CD4-positive, CD25-positive, alpha-beta regulatory T cell (primary cell): ENCODE results near the gene TACO1. TPM values are rescaled to one million over a fixed set of nuclear protein-coding genes. Genes with fewer than 3 reads are reported as not detected.

Experiments used
- ATAC-seq, 2 donors: fragments of 150-1000 bp; cut with Tn5 transposase; one replicate each; pipeline ENCODE4 v1.10.0; 2021; ENCODE audit warnings: low read depth in 2 of 2, moderate number of reproducible peaks in 2 of 2, moderate library complexity in 1 of 2
- DNase-seq, 3 donors: peaks; one replicate each; pipeline versions ENCODE4 v3.0.0 to v3.0.0-alpha.2; 2012 to 2022; ENCODE audit warnings: mixed read lengths in 1 of 3
- H3K27ac ChIP-seq: one replicate; pipeline ENCODE4 v1.7.0; 2013; ENCODE audit warnings: mild to moderate bottlenecking, low read length; ENCODE audit not compliant: insufficient read depth, poor library complexity, severe bottlenecking
- H3K27me3 ChIP-seq: one replicate; pipeline ENCODE4 v1.7.0; 2013; ENCODE audit warnings: low read length; ENCODE audit not compliant: control insufficient read depth, insufficient read depth
- H3K36me3 ChIP-seq: one replicate; pipeline ENCODE4 v1.7.0; 2013; ENCODE audit warnings: mild to moderate bottlenecking, low read length, moderate library complexity; ENCODE audit not compliant: control insufficient read depth, insufficient read depth
- H3K4me1 ChIP-seq: 2 replicates; pipeline ENCODE4 v1.7.0; 2013; ENCODE audit warnings: mild to moderate bottlenecking, low read length; ENCODE audit not compliant: insufficient read depth, control insufficient read depth, poor library complexity, severe bottlenecking
- H3K4me3 ChIP-seq: one replicate; pipeline ENCODE4 v1.7.0; 2013; ENCODE audit warnings: low read depth, mild to moderate bottlenecking, low read length, moderate library complexity
- H3K9me3 ChIP-seq, 2 experiments: 1 replicate in 1 of 2; 2 replicates in 1 of 2; pipeline ENCODE4 v1.7.0; 2013; ENCODE audit warnings: low read length in 2 of 2, mild to moderate bottlenecking in 1 of 2, moderate library complexity in 1 of 2; ENCODE audit not compliant: control insufficient read depth in 2 of 2
- H3K27ac Mint-ChIP-seq, 3 donors: one replicate each; pipeline ENCODE4 v1.8.0; 2020 to 2022; ENCODE audit warnings: mild to moderate bottlenecking in 3 of 3, mixed read lengths in 3 of 3, moderate library complexity in 2 of 3
- H3K27me3 Mint-ChIP-seq: one replicate; pipeline ENCODE4 v1.8.0; 2022; ENCODE audit warnings: mild to moderate bottlenecking, mixed read lengths
- H3K36me3 Mint-ChIP-seq: one replicate; pipeline ENCODE4 v1.8.0; 2020; ENCODE audit warnings: mixed read lengths
- H3K4me1 Mint-ChIP-seq, 4 donors: one replicate each; pipeline ENCODE4 v1.8.0; 2020 to 2022; ENCODE audit warnings: mixed read lengths in 4 of 4, mild to moderate bottlenecking in 1 of 4
- H3K4me3 Mint-ChIP-seq, 4 donors: one replicate each; pipeline ENCODE4 v1.8.0; 2020 to 2022; ENCODE audit warnings: mild to moderate bottlenecking in 4 of 4, mixed read lengths in 4 of 4, moderate library complexity in 3 of 4
- H3K9me3 Mint-ChIP-seq, 7 donors: one replicate each; pipeline ENCODE4 v1.8.0; 2020 to 2022; ENCODE audit warnings: mixed read lengths in 7 of 7, mild to moderate bottlenecking in 3 of 7, moderate library complexity in 2 of 7
- polyA plus RNA-seq, 4 donors: library from polyadenylated mRNA; unstranded; fragments of 300-500 nt; fragmentation: Illumina TruSeq; gene quantifications; one replicate each; pipeline ENCODE4 v1.2.3, GENCODE V29; 2021
- total RNA-seq: library from RNA; stranded (reverse); gene quantifications from one replicate; pipeline ENCODE4 v1.2.3, GENCODE V29; 2022

Gene TACO1
- total and polyA plus RNA-seq, 5 donors from 2014 or later, result 9.3 to 27.3 (median 21.5) TPM

GRCh38 chr17:63653050-63653449 lies 52.4 kb downstream of the TACO1 start:
- no peaks in the 10 kb centered on the region for H3K27me3 ChIP-seq
- no peak overlapping the region for H3K4me3 ChIP-seq
- Mint-ChIP-seq H3K9me3 (no peaks in the 10 kb centered on the region), H3K4me3 (no peak overlapping the region), H3K27me3 (no peaks in the 10 kb centered on the region), H3K36me3 (peaks cover 32% of the 10 kb centered on the region), H3K27ac (no peak overlapping the region), H3K4me1 (peaks cover 6 to 18% (median 13%) of the 10 kb centered on the region in 4 donors)
- H3K36me3 ChIP-seq, result peaks cover 48% of the 10 kb centered on the region
- H3K4me1 ChIP-seq, result peaks cover 8% of the 10 kb centered on the region
- no peak overlapping the region for H3K27ac ChIP-seq
- DNase-seq (no peak), ATAC-seq (no peak)
- no peaks in the 10 kb centered on the region for H3K9me3 ChIP-seq

- H3K9me3 Mint-ChIP-seq, result no peaks in the 10 kb centered on the region
- H3K4me1 ChIP-seq, result no peaks in the 10 kb centered on the region
- DNase-seq, result no peak
- no peak overlapping the region for H3K4me3 ChIP-seq
- H3K4me1 Mint-ChIP-seq, result peaks cover 0 to 3% (median 1%) of the 10 kb centered on the region in 4 donors
- H3K27ac ChIP-seq, result no peak overlapping the region
- H3K9me3 ChIP-seq, result no peaks in the 10 kb centered on the region
- peak overlapping the region in 1 of 4 donors; percentile 32 for H3K4me3 Mint-ChIP-seq
- peaks cover 39% of the 10 kb centered on the region for H3K36me3 Mint-ChIP-seq
- H3K27me3 ChIP-seq, result no peaks in the 10 kb centered on the region
- ATAC-seq, result no peak
- H3K36me3 ChIP-seq, result peaks cover 66% of the 10 kb centered on the region
- no peaks in the 10 kb centered on the region for H3K27me3 Mint-ChIP-seq
- no peak overlapping the region for H3K27ac Mint-ChIP-seq
These were observed 57.1 kb downstream of the TACO1 start for GRCh38 chr17:63657786-63658185.

Other genes starting within 250 kb of the TACO1 start
- 6.1 TPM for gene CYB561, start 154.6 kb upstream of the TACO1 start, total RNA-seq
- 1 to 10 TPM in 1 of 4 donors, under 1 TPM in 3; 0.28 to 2.2 (median 0.82) TPM for gene CYB561, start 154.6 kb upstream of the TACO1 start, polyA plus RNA-seq
- gene ACE, start 123.8 kb upstream of the TACO1 start, total RNA-seq, result 4.2 TPM
- gene ACE, start 123.8 kb upstream of the TACO1 start, polyA plus RNA-seq, result under 1 TPM in 1 of 4 donors, not detected in 3; 0.15 TPM
- not detected for gene KCNH6, start 77.5 kb upstream of the TACO1 start, total RNA-seq
- not detected for gene KCNH6, start 77.5 kb upstream of the TACO1 start, polyA plus RNA-seq
- gene DCAF7, start 50.4 kb upstream of the TACO1 start, total RNA-seq, result 41.0 TPM
- gene DCAF7, start 50.4 kb upstream of the TACO1 start, polyA plus RNA-seq, result 10 to 100 TPM; 67.7 to 89.4 (median 68.6) TPM
- gene MAP3K3, start 21.5 kb downstream of the TACO1 start, total RNA-seq, result 72.9 TPM
- gene MAP3K3, start 21.5 kb downstream of the TACO1 start, polyA plus RNA-seq, result 10 to 100 TPM; 24.2 to 30.4 (median 27.6) TPM
- 634 TPM for gene LIMD2, start 99.2 kb downstream of the TACO1 start, total RNA-seq
- gene LIMD2, start 99.2 kb downstream of the TACO1 start, polyA plus RNA-seq, result 100 to 1,000 TPM; 408 to 478 (median 445) TPM
- 47.8 TPM for gene STRADA, start 140.9 kb downstream of the TACO1 start, total RNA-seq
- 10 to 100 TPM; 20.0 to 31.9 (median 22.2) TPM for gene STRADA, start 140.9 kb downstream of the TACO1 start, polyA plus RNA-seq
- 35.4 TPM for gene CCDC47, start 172.7 kb downstream of the TACO1 start, total RNA-seq
- 10 to 100 TPM; 35.7 to 47.9 (median 41.3) TPM for gene CCDC47, start 172.7 kb downstream of the TACO1 start, polyA plus RNA-seq
- gene DDX42, start 173.3 kb downstream of the TACO1 start, total RNA-seq, result 94.3 TPM
- gene DDX42, start 173.3 kb downstream of the TACO1 start, polyA plus RNA-seq, result 10 to 100 TPM in 2 of 4 donors, 1 to 10 TPM in 2; 8.2 to 14.7 (median 11.4) TPM
- gene PSMC5, start 226.5 kb downstream of the TACO1 start, total RNA-seq, result 84.8 TPM
- 100 to 1,000 TPM; 140 to 222 (median 169) TPM for gene PSMC5, start 226.5 kb downstream of the TACO1 start, polyA plus RNA-seq
- 39.4 TPM for gene FTSJ3, start 226.8 kb downstream of the TACO1 start, total RNA-seq
- 10 to 100 TPM; 19.9 to 25.0 (median 23.1) TPM for gene FTSJ3, start 226.8 kb downstream of the TACO1 start, polyA plus RNA-seq
- 132 TPM for gene SMARCD2, start 241.8 kb downstream of the TACO1 start, total RNA-seq
- 100 to 1,000 TPM; 104 to 149 (median 113) TPM for gene SMARCD2, start 241.8 kb downstream of the TACO1 start, polyA plus RNA-seq